Measurements from ENCODE around the gene PIK3CD. TPM values are rescaled to one million over a fixed set of nuclear protein-coding genes. Genes with fewer than 3 reads are reported as not detected.

PIK3CD gene
- total and polyA plus RNA-seq, 2 of the 8 experiments (the other 6 are each of a cell fraction or from before 2014, with no cell fraction given) = 20.6 to 24.1 TPM

DNA sequence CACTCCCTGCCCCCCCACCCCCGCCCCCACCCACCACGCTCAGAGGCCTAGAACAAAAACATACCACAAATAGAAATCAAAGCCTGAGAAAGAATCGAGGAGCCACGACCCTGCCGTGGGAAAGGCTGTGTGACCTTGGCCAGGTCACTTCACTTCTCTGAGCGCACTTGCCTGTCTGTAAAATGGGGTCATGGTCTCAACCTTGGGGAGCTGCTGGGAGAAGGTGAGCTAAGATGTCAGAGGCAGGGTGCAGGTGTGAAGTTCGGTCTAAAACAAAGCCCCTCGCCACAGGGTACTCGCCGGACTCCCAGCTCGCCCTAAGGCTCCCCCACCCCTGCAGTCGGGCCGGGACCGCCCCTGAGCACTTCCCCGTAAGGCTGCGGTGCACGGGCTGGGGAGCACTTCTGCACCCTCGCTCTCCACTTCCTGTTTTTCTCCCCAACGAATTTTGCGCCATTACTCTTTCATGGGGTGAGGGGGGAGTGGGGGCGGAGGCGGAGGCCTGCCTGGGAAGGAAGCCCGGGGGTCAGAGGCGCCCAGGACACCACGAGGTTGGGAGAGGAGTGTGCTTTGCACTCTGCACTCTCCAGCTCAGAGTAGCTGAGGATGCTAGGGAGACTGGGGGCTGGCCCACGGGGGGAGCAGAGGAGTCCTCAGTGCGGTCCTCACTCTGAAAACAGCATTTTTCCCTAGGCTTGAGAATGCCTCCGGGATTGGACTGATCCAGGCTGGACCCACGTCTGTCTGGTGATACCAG is 21.9 kb upstream of the PIK3CD start:
- Histone ChIP-seq H3K18ac (ENCODE audit: extremely low read depth, low read length) (no peak overlapping the region), H3K9me3 (ENCODE audit: insufficient read depth in 2 of 2, low read depth in 1 of 2, low read length in 1 of 2) (no peaks in the 10 kb centered on the region), H3K27ac (ENCODE audit: low read depth, low read length) (no peak overlapping the region), H4K5ac (ENCODE audit: insufficient read length, low read depth, low read length) (no peak overlapping the region), H3K27me3 (replicated peaks in 1 of 4; ENCODE audit: control insufficient read depth in 3 of 4, extremely low read depth in 1 of 4, insufficient read depth in 3 of 4, low read length in 3 of 4) (peaks cover 0 to 8% (median 0%) of the 10 kb centered on the region in 4 experiments; a peak in 2 of 7 replicates), H2AK5ac (ENCODE audit: low read depth, low read length) (no peak overlapping the region), H3K4me3 (ENCODE audit: extremely low read depth in 1 of 4, insufficient read depth in 2 of 4, low read depth in 3 of 4, low read length in 4 of 4) (no peak overlapping the region), H2BK20ac (ENCODE audit: low read length) (0 out of 2 replicates have a peak overlapping the region, but pooled peaks have one; percentile 9), H4K8ac (ENCODE audit: extremely low read depth, insufficient read depth, low read length) (peak overlapping the region; percentile 72; the same call in 1 of the 2 replicates), H3K9ac (replicated peaks in 1 of 4; ENCODE audit: extremely low read depth in 1 of 4, low read depth in 3 of 4, low read length in 3 of 4) (no peak overlapping the region), H3K23ac (ENCODE audit: insufficient read length) (no peak overlapping the region), H2BK5ac (ENCODE audit: low read depth, low read length) (no peak overlapping the region), H3K14ac (ENCODE audit: insufficient read length) (no peak overlapping the region), H2BK15ac (ENCODE audit: low read length) (0 out of 2 replicates have a peak overlapping the region, but pooled peaks have one; percentile 29), H2AFZ (ENCODE audit: low read length) (no peak overlapping the region), H3K79me2 (ENCODE audit: control insufficient read depth in 1 of 2, insufficient read depth in 2 of 2, low read length in 2 of 2) (no peaks in the 10 kb centered on the region), H3K36me3 (ENCODE audit: control insufficient read depth in 2 of 4, insufficient read depth in 4 of 4, low read length in 3 of 4) (no peaks in the 10 kb centered on the region), H3K4me2 (ENCODE audit: insufficient read depth in 1 of 2, low read depth in 2 of 2, low read length in 2 of 2) (no peak overlapping the region), H4K20me1 (replicated peaks in 1 of 2; ENCODE audit: control insufficient read depth in 1 of 2, insufficient read depth in 2 of 2, low read length in 2 of 2) (no peaks in the 10 kb centered on the region), H3K56ac (replicated peaks; ENCODE audit: insufficient read length, low read depth, low read length) (no peak overlapping the region), H2BK120ac (replicated peaks; ENCODE audit: low read depth, low read length) (no peak overlapping the region), H3K23me2 (ENCODE audit: low read depth, low read length) (no peaks in the 10 kb centered on the region), H2BK12ac (ENCODE audit: low read depth, low read length) (no peak overlapping the region), H3K79me1 (ENCODE audit: low read depth, low read length) (no peaks in the 10 kb centered on the region), H4K91ac (replicated peaks; ENCODE audit: insufficient read length, low read length) (peak overlapping the region; percentile 56), H3K4ac (replicated peaks; ENCODE audit: insufficient read length, low read depth, low read length) (no peak overlapping the region), H3K4me1 (replicated peaks in 1 of 4; ENCODE audit: control insufficient read depth in 3 of 4, insufficient read depth in 4 of 4, low read length in 3 of 4) (peaks cover 0 to 10% (median 8%) of the 10 kb centered on the region in 4 experiments; a peak in 5 of 7 replicates)
- POLR2A ChIA-PET (ENCODE audit: partially characterized antibody) = interaction anchor here (1.2 to 1.6 kb wide), 2 partner anchors 14 to 97 kb away, joined by 3 to 6 read pairs; no protein-coding TSS in a partner anchor
- DNase-seq (ENCODE audit: low read depth in 1 of 2, low spot score in 2 of 2) (peak in 1 of 2 experiments; percentile 49), FAIRE-seq (no peak)
- CTCF ChIA-PET (ENCODE audit: partially characterized antibody) = interaction anchor here (0.7 to 7.7 kb wide), 13 partner anchors 8 to 231 kb away, joined by 3 to 77 read pairs (median 6); no protein-coding TSS in a partner anchor
- TF ChIP-seq CBX5 (IDR thresholded peaks at IDR 0.05; ENCODE audit: low read depth, low read length) (no peak), KDM1A (IDR thresholded peaks at IDR 0.05; ENCODE audit: borderline replicate concordance, low read length) (peak; percentile 91), SRF (IDR thresholded peaks at IDR 0.05; ENCODE audit: low read depth, low read length) (no peak)
- WGBS, 2 experiments (ENCODE audit: extremely low coverage in 1 of 2, insufficient coverage in 1 of 2, insufficient read length in 1 of 2, insufficient replicate concordance in 2 of 2, low coverage in 1 of 2, low lambda C conversion rate in 2 of 2, missing lambda C conversion rate in 1 of 2) = 85% methylated on average over 26 of the region's 29 CpGs; no CpG with 5 or more reads in 1 of the 2 experiments

Measured in H1 (cell line).